Transverse colon (tissue), 4 donors: ENCODE results near the gene LHFPL3. TPM values are rescaled to one million over a fixed set of nuclear protein-coding genes. Genes with fewer than 3 reads are reported as not detected.

Experiments
- DNase-seq: peaks from one replicate; pipeline ENCODE4 v3.0.0-alpha.2; 2019
- H3K27ac ChIP-seq, 4 donors: fragments of 200-600 bp; sonication (generic); 2 replicates each; pipeline ENCODE4 v1.5.1; 2016 to 2018; ENCODE audit warnings: inconsistent platforms in 4 of 4
- H3K27me3 ChIP-seq: fragments of 200-600 bp; sonication (generic); 2 replicates; pipeline ENCODE4 v1.5.1; 2017; ENCODE audit warnings: inconsistent platforms
- H3K36me3 ChIP-seq, 4 donors: fragments of 200-600 bp; sonication (generic); 2 replicates each; pipeline ENCODE4 v1.5.1; 2017 to 2019; ENCODE audit warnings: inconsistent platforms in 4 of 4
- H3K4me1 ChIP-seq, 4 donors: fragments of 200-600 bp; sonication (generic); 2 replicates each; pipeline ENCODE4 v1.5.1; 2017 to 2020; ENCODE audit warnings: inconsistent platforms in 4 of 4
- H3K4me3 ChIP-seq, 4 donors: fragments of 200-600 bp; sonication (generic); 1 replicate in 1 of 4; 2 replicates in 3 of 4; pipeline versions ENCODE4 v1.5.1 to v1.6.1; 2017 to 2019; ENCODE audit warnings: inconsistent platforms in 4 of 4
- H3K9me3 ChIP-seq, 2 donors: fragments of 200-600 bp; sonication (generic); 2 replicates each; pipeline ENCODE4 v1.5.1; 2017 to 2019; ENCODE audit warnings: inconsistent platforms in 2 of 2
- CTCF ChIP-seq, 5 experiments: fragments of 200-600 bp in 3 of 5; fragments of 450-650 bp in 2 of 5; sonication (generic) in 3 of 5; IDR thresholded peaks; 1 replicate in 2 of 5; 2 replicates in 3 of 5; pipeline ENCODE4 v1.5.1; 2016 to 2017; ENCODE audit warnings: antibody characterized with exemption in 5 of 5, inconsistent platforms in 3 of 5, mild to moderate bottlenecking in 2 of 5, moderate library complexity in 1 of 5
- EP300 ChIP-seq: sonication (generic); formaldehyde crosslinking; IDR thresholded peaks from one replicate; pipeline ENCODE4 v1.6.1; 2017; ENCODE audit warnings: antibody characterized with exemption, low read depth
- POLR2A ChIP-seq: fragments of 450-650 bp; IDR thresholded peaks from one replicate; pipeline ENCODE4 v1.6.1; 2016; ENCODE audit warnings: antibody characterized with exemption, mild to moderate bottlenecking, moderate library complexity
- POLR2AphosphoS5 ChIP-seq, 3 donors: sonication (generic); formaldehyde crosslinking; IDR thresholded peaks; one replicate each; pipeline ENCODE4 v1.6.1; 2016; ENCODE audit warnings: antibody characterized with exemption in 3 of 3
- WGBS, 2 donors: methylation state at CpG; one replicate each; pipeline ENCODE4 v1.1.5; 2018; ENCODE audit warnings: low coverage in 1 of 2; 5-methylcytosine and 5-hydroxymethylcytosine counted together
- in situ Hi-C, 4 donors: fragments of 200-750 bp; cut with MboI; loops; one replicate each; pipeline versions ENCODE4 v1.15.0 to v1.15.1; 2017; ENCODE audit warnings: low sequenced_read_pairs in 3 of 4, low pct_ligation_motif_present in 1 of 4, low pct_unique_long_range_greater_than_20kb in 1 of 4
- intact Hi-C: fragments of 100-400 bp; cut with DNase I; formaldehyde crosslinking; loops from one replicate; pipeline ENCODE4 v1.15.1; 2023; ENCODE audit warnings: low total_unique reads
- total RNA-seq, 4 donors: library from RNA; depleted of rRNA; stranded (reverse); fragments of >200 nt; gene quantifications; one replicate each; pipeline ENCODE4 v1.1.0, GENCODE V29; 2016

The LHFPL3 gene
- total RNA-seq, 4 donors from 2014 or later, result 0.27 to 0.80 (median 0.32) TPM; not detected in 1

- DNase-seq, result no peak
- WGBS, 2 donors, result 80 to 84% methylated on average over 4 of the region's 4 CpGs
- in situ Hi-C loops, result no loop called here
Observed at GRCh38 chr7:104538152-104538551, 209.7 kb downstream of the LHFPL3 start.

GRCh38 chr7:104541897-104542296, 213.5 kb downstream of the LHFPL3 start:
- DNase-seq, result no peak
- no peaks in the 10 kb centered on the region for H3K27me3 ChIP-seq
- intact Hi-C loops (no loop called here), in situ Hi-C loops (no loop called here)
- no peaks in the 10 kb centered on the region for H3K9me3 ChIP-seq
- no peak overlapping the region for H3K4me3 ChIP-seq
- no peak overlapping the region for H3K27ac ChIP-seq
- H3K36me3 ChIP-seq, result no peaks in the 10 kb centered on the region
- TF ChIP-seq EP300 (no peak), POLR2AphosphoS5 (IDR thresholded peaks at IDR 0.05) (no peak), POLR2A (no peak), CTCF (IDR thresholded peaks at IDR 0.05) (no peak)
- H3K4me1 ChIP-seq, result no peaks in the 10 kb centered on the region
- 59 to 60% methylated on average over 1 to 4 of the region's 4 CpGs for WGBS, 2 donors

More at GRCh38 chr7:104538152-104538551, 209.7 kb downstream of the LHFPL3 start:
- no peak overlapping the region for H3K4me3 ChIP-seq
- TF ChIP-seq POLR2AphosphoS5 (IDR thresholded peaks at IDR 0.05) (no peak), POLR2A (no peak), EP300 (no peak), CTCF (IDR thresholded peaks at IDR 0.05) (no peak)
- no peaks in the 10 kb centered on the region for H3K27me3 ChIP-seq
- H3K36me3 ChIP-seq, result no peaks in the 10 kb centered on the region
- H3K4me1 ChIP-seq, result no peaks in the 10 kb centered on the region
- intact Hi-C loops, result no loop called here
- H3K9me3 ChIP-seq, result no peaks in the 10 kb centered on the region
- H3K27ac ChIP-seq, result no peak overlapping the region

- Histone ChIP-seq H3K27me3 (no peaks in the 10 kb centered on the region), H3K27ac (no peak overlapping the region), H3K4me3 (no peak overlapping the region), H3K4me1 (no peaks in the 10 kb centered on the region), H3K9me3 (no peaks in the 10 kb centered on the region), H3K36me3 (no peaks in the 10 kb centered on the region)
- no peak for TF ChIP-seq EP300
- TF ChIP-seq POLR2AphosphoS5 (IDR thresholded peaks at IDR 0.05), result no peak
- TF ChIP-seq POLR2A, result no peak
- peak in 4 of 5 experiments; percentile 23 to 38 (median 30) for TF ChIP-seq CTCF (IDR thresholded peaks at IDR 0.05)
- WGBS, 2 donors, result 27 to 28% methylated on average over 2 of the region's 2 CpGs
- DNase-seq, result no peak
- in situ Hi-C loops, result no loop called here
- intact Hi-C loops, result no loop called here
Observed at GRCh38 chr7:104548861-104549260, 220.5 kb downstream of the LHFPL3 start.

GRCh38 chr7:104550362-104550761, 222.0 kb downstream of the LHFPL3 start:
- no peaks in the 10 kb centered on the region for H3K27me3 ChIP-seq
- WGBS, 2 donors, result 69 to 79% methylated on average over 2 to 3 of the region's 3 CpGs
- H3K4me3 ChIP-seq, result no peak overlapping the region
- DNase-seq, result no peak
- no peaks in the 10 kb centered on the region for H3K4me1 ChIP-seq
- in situ Hi-C loops (no loop called here), intact Hi-C loops (no loop called here)
- H3K9me3 ChIP-seq, result no peaks in the 10 kb centered on the region
- TF ChIP-seq POLR2A, result no peak
- TF ChIP-seq POLR2AphosphoS5 (IDR thresholded peaks at IDR 0.05), result no peak
- TF ChIP-seq CTCF (IDR thresholded peaks at IDR 0.05), result no peak
- TF ChIP-seq EP300, result no peak
- H3K36me3 ChIP-seq, result no peaks in the 10 kb centered on the region
- no peak overlapping the region for H3K27ac ChIP-seq
